ENCODE data around the gene SH2D3A. TPM values are rescaled to one million over a fixed set of nuclear protein-coding genes. Genes with fewer than 3 reads are reported as not detected.
A peak's percentile ranks its signal among the peaks of the same experiment; 100 is the strongest.
"Not testable (repeated sequence)": the region's sequence is repeated elsewhere in the genome, so short reads cannot be mapped to it uniquely, and the experiment has no call there.

The SH2D3A gene
- total RNA-seq, 1 donor from 2014 or later: not detected

DNA sequence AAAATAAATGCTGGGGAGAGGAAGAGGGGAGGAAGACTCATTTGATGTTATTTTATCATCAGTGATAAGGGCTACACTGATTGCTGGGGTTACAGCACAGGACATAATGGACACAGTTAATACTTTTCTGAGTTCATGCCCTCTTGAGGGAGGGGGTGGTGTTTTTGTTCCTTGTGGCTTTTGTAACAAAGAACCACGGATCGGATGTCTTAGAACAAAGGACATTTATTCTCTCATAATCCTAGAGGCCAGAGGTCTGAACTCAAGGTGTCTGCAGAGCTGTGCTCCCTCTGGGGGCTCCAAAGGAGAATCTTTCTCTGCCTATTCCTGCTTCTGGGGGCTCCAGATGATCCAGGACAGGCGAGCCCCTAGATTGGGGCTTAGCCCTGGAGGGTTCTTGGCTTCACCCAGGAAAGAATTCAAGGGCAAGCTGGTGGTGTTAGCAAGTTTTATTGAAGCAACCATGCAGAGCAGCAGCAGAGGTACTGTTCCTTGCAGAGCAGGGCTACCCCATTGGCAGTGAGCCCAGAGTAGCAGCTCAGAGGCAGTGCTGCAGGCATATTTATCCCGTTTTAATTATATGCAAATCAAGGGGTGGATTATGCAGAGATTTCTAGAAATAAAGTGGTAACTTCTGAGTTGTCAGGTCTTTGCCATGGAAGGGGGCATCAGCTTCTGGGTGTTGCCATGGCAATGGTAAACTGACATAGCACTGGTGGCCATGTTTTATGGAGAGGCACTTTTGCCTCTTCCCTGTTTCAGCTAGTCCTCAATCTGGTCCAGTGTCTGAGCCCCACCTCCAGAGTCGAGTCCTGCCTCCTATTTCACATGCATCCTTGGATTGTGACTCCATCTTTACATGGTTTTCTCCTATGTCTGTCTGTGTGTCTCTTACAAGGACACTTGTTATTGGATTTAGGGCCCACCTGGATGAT, 23.2 kb upstream of the SH2D3A start:
- no peak for DNase-seq (ENCODE audit: low read depth)

DNA sequence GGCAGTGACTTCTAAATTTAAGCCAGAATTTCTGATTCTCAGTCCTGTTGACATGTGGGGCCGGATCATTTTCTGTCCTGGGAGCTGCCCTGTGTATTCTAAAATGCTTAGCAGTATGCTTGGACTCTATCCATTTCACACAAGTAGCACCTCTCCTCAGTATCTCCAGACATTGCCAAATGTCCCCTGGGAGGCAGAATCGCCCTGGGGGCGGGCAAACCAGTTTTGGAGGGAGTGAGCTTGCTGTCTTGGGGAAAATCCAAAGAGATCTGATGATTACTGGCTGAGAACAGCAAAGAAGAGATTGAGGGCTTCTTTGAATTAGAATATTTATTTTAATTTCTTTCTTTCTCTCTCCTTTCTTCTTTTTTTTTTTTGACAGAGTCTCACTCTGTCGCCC, 21.7 kb upstream of the SH2D3A start:
- no peak for DNase-seq (ENCODE audit: low read depth)

DNA sequence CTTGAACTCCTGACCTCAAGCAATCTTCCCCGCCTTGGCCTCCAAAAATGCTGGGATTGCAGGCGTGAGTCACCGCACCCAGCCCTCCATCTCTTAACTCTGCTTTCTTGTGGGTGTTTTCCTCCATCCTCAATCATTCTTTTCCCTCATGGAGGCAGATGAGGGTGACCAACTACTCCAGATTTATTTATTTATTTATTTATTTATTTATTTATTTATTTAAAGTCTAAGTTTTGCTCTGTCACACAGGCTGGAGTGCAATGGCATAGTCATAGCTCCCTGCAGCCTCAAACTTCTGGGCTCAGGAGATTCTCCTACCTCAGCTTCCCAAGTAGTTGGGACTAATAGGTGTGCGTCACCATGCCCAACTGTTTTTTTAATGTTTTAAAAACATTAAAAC, 20.2 kb upstream of the SH2D3A start:
- DNase-seq (ENCODE audit: low read depth): no peak

DNA sequence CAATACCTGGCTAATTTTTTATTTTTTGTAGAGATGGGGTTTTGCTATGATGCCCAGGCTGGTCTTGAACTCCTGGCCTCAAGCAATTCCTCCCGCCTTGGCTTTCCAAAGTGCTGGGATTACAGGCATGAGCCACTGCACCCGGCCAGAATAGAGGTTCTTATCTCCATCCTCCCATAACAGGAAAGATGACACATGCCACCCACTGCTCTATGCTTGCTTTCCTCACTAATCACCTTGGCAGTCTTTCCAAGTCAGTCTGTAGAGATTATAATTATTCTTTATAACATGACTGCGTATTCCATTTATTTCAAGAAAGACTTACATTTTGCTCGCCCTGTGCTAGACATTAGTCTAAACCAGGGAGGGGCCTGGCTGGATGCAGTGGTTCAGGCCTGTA, 12.0 kb upstream of the SH2D3A start:
- no peak for DNase-seq (ENCODE audit: low read depth)

DNA sequence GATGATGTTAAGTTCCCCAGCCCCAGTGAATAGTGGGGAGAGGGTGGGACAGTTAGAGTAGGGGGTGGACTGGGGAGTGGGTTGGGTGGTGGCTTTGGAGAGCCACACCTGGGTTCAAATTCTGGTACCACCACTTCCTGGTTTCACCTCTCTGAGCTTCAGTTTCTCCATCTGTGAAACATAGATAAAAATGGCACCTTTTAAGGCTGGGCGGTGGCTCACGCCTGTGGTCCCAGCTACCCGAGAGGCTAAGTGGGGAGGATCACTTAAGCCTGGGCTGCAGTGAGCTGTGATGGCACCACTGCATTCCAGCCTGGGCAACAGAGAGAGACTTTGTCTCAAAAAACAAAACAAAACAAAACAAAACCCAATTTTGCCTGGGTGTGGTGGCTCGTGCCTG, 11.2 kb upstream of the SH2D3A start:
- DNase-seq (ENCODE audit: low read depth): no peak

DNA sequence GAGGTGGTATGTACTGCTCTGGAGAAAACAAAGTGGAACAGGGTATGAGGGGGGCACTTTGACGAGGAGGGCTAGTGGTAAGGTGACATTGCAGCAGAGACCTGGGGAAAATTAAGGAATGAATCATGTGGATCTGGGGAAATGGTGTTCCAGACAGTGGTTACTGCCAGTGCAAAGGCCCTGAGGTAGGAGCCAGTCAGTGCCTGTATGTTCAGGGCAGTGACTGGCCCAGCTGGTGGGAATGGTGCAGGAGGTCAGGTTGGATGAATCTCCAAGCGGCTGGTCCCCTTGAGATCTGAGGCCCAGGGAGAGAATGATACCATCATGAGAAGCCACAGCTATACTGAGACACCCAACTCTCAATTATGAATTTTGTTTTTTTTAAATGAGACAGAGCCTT, 10.2 kb upstream of the SH2D3A start:
- DNase-seq (ENCODE audit: low read depth): no peak

DNA sequence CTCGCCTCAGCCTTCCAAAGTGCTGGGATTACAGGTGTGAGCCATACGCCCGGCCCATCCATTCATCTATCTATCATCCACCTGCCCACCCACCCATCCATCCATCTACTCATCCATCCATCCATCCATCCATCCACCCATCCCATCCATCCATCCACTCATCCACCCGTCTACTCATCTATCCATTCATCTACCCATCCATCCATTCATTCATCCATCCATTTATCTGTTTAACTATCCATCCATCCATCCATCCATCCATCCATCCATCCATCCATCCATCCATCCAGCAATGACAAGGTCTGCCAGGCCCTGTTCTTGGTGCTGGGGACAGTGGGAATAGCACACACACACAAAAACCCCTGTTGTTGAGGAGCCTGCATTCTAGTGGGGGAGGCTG, 9.8 kb upstream of the SH2D3A start:
- no peak for DNase-seq (ENCODE audit: low read depth)

DNA sequence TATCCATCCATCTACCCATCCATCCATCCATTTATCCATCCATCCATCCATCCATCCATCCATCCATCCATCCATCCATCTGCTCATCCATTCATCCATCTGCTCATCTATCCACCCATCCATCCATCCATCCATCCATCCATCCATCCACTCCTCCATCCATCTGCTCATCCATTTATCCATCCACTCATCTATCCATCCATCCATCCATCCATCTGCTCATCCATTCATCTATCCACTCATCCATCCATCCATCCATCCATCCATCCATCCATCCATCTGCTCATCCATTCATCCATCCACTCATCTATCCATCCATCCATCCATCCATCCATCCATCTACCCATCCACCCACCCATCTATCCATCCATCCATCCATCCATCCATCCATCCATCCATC, 8.8 kb upstream of the SH2D3A start:
- not testable (repeated sequence) for DNase-seq (ENCODE audit: low read depth)

DNA sequence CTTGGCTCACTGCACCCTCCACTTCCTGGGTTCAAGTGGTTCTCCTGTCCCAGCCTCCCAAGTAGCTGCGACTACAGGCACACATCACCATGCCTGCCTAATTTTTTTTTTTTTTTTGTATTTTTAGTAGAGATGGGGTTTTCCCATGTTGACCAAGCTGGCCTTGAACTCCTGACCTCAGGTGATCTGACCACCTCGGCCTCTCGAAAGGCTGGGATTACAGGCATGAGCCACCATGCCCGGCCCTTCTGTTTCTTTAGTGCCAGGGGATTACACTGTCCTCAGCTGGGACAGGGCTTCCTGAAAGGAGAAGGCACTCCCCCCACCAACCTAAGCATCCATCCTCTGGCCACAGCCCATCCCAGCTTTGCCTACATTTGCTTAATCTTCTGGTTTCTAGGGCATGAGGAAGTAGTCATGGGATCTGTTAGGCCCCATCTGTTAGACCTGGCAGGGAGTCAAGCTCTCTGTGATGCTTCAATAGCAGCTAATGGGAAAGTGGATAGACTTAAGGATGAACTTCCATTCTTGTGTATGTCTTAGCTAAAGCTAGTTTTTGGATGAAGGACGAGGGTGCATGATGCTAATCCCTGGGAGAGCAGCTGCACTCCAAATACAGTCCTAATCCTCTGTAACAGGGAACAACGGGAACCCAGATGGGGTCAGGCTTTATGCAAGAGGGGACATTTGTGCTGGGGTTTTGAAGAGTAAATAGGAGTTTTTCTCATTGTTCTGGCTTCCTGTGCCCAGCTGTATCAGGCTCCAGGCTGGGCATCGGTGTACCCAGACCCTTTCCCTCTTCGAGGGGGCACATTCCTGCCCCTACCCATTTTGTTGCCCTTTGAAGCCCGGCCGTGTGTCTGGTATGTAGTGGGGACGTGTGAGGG, 7.8 kb upstream of the SH2D3A start:
- DNase-seq (ENCODE audit: low read depth): peak; percentile 26

DNA sequence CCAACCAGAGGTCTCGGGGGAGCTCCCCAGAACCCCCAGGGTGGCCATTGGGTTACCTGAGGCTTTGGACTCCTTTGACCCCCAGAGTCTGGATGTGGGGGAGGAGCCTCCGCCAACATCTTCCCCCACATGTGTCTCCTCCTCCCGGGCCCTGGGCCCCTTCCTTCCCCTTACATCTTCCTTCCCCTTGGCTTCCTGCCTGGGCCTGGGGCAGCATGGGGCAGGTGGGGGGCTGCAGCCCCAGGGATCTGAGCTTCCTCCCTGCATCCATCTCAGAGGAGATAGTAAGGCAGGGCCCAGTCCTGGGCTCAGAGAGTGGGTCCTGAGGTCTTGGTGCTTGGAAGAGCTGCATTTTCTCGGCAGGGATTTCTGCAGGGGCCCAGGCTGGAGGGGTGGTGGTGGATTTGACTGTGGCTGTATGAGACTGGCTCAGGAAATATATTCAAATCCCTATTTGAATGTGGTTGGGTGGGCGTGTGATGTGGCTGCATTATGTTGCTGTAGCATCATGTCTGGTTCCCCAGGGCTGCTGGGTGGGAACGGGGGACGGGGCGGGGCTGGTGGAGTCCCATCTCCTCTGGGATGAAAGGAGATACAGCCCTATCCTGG, 6.2 kb upstream of the SH2D3A start:
- no peak for DNase-seq (ENCODE audit: low read depth)

DNA sequence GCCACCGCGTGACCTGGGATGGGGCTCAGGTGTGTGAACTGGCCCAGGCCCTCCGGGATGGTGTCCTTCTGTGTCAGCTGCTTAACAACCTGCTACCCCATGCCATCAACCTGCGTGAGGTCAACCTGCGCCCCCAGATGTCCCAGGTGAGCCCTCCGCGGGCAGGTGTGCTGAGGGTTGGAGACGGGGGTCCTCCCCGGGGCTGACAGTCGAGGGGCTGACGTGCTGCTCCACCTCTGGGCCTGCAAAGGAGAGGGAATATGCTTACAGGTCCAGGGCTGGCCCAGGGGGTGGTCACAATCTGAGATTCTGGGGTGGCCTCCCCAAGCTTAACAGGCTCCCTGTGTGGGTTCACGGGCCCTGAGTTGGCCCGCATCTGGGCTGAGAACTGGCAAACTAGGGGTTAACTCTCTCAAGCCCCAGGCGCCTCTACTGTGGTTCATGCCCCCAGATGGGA, 5.7 kb upstream of the SH2D3A start:
- no peak for DNase-seq (ENCODE audit: low read depth)

DNA sequence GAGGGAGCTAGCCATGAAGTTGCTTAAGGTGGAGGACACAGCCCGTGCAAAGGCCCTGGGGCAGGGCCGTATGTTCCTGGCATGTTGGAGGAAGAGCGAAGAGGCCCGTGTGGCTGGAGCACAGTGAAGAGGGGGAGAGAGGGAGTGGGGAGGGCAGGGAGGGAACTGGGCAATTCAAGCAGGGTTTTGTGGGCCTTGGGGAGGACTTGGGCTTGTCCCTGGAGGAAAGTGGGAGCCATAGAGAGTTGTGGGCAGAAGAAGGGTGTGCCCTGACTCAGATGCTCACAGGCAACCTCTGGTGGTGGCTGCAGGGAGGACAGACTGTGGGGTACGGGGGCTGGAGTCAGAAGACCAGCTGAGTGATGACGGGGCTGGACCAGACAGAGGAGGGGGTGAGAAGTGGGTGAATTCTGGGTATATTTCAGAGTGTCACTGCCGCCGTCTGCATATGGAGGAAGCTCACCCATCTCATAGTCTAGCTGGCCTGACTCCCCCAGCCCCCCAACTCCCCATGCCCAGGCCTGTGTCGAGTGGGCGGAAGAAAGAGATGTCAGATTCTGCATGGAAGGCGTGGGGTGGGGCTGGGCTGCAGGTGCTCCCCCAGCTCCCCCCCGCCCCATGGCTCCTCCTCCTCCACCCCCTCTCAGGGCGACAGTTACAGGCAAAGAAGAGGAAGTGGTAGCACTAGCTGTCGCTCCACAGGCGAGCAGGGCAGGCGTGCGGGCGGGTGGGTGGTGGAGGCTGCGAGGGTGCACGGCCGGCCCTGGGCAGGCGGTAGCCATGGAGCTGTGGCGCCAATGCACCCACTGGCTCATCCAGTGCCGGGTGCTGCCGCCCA, 5.0 kb upstream of the SH2D3A start, which contains the start of gene VAV1:
Gene VAV1 (plus strand): TSS at position 681 of the 838 bp plus-strand sequence. CDS start 100 bp downstream, at position 781.
- no peak for DNase-seq (ENCODE audit: low read depth)

DNA sequence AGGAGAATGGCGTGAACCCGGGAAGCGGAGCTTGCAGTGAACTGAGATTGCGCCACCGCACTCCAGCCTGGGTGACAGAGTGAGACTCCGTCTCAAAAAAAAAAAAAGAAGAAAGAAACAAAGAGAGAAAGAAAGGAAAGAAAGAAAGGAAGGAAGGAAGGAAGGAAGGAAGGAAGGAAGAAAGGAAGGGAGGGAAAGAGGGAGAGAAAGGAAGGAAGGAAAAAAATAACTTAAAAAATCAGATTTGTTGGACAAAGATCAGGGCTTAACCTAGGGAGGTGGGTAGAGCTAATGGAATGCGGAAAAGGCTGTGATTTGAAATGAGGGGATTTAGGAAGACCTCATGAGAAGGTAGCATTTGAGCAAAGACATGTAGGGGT, 4.4 kb upstream of the SH2D3A start:
- DNase-seq (ENCODE audit: low read depth): not testable (repeated sequence)

DNA sequence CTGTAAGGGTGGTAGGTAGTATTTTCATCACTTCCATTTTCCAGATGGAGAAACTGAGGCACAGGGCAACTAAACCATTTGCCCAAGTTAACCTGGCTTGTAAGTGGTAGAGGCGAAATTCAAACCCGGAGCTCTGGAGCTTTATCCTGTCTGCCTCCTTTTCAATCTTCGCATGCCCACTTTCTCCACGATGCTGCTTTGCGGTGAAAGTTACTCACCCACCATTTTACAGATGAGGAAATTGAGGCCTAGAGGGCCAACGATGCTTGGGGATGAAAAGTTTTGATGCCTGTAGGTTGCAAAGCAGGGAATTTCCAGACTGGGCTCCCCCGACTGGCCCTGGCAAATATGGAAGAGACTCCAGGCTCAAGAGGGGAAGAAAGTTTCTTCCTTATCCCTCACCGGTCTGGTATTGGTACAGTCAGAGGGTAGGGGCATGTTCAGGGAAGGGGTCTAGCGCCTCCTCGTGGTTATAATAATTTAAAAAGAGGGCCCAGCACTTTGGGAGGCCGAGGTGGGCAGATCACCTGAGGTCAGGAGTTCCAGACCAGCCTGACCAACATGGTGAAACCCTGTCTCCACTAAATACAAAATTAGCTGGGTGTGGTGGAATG, 1.9 kb upstream of the SH2D3A start:
- DNase-seq (ENCODE audit: low read depth): peak; percentile 9

DNA sequence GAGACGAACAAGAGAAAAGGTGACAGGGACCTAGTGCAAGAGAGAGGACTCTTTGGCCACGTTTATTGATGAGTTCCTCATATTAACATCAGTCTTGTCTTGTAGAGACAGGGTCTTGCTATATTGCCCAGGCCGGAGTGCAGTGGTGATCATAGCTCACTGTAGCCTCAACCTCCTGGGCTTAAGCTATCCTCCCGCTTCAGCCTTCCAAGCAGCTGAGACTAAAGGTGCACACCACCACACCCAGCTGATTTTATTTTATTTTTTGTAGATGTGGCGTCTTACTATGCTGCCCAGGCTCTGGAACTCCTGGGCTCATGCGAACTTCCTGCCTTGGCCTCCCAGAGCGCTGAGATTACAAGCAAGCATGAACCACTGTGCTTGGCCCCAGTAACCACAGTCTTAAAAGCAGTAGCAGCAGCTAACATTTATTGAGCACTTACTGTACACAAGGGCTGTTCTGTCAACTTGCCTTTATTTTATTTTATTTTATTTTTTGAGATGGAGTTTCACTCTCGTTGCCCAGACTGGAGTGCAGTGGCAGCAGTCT, 1.1 kb upstream of the SH2D3A start:
- DNase-seq (ENCODE audit: low read depth): no peak

DNA sequence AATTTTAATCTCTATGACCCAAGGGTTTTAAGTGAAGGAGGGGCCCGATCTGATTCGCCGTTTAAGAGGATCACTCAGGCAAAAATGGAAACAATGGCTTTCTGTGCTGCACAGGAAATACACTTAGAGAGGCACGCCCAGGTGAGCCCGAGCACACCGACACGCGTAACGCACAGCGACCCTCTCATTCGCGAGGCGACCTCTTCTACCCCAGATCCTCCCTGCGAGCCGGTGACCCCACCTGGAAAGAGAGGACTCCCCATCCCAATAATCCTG, 216 bp downstream of the SH2D3A start:
- DNase-seq (ENCODE audit: low read depth): no peak

DNA sequence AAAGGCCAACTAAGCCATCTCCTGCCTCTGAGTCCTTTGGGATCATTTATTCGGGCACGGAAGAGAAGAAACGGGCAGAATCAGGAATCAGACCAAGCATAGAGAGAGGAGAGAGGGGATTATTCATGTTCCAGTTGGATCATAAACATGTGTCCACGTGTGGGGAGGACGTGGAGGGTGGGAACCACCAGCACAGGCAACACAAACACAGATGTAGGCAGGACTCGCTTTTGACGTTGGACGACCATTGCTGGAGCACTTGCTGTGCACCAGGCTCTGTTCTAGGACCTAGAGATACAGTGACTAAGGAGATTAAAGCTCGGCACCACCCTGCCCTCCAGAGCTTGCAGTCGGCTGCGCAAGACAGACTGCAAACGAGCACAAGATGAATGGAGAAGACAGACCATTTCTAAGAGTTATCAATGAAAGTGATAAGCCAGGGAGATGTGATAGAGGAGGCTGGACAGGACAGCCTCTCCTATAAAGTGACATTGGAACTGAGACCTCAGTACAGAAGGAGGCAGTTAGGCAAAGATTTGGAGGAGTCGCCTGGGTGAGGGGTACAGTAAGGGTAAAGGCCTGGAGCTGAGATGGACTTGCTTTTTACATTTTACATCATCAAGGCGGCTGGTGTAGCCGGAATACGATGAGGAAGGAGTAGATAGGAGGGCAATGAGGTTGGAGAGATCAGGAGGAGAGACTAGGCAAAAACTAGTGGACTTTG, 716 bp downstream of the SH2D3A start:
- no peak for DNase-seq (ENCODE audit: low read depth)

DNA sequence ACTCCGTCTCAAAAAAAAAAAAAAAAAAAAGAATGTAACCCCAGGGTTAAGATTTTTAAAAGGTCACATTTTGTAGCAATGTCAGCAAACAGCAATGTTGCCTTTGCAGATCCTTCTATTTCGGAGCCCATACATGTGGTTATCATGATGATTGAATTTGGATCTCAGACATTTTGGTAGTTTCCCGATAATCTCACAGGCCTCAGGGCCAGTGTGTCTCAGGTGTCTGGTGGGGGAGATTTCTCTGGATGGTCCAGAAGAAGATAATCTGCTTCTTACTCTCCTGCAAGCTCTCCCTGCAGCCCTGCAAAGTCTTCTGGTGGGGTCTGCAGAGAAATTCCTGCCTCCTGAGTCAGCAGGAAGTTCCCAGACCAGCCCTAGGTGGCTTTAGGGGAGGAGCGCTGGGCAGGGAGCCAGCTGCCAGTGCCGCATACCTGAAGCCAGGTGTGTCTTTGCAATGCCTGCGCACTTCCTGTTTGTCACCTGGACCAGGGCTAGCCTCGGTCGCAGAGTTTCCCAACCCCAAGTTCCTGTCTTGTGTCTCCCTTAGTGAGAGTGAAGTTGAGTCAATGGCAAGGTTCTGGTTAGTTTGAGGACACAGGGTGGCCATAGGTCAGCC, 1.4 kb downstream of the SH2D3A start:
- no peak for DNase-seq (ENCODE audit: low read depth)

DNA sequence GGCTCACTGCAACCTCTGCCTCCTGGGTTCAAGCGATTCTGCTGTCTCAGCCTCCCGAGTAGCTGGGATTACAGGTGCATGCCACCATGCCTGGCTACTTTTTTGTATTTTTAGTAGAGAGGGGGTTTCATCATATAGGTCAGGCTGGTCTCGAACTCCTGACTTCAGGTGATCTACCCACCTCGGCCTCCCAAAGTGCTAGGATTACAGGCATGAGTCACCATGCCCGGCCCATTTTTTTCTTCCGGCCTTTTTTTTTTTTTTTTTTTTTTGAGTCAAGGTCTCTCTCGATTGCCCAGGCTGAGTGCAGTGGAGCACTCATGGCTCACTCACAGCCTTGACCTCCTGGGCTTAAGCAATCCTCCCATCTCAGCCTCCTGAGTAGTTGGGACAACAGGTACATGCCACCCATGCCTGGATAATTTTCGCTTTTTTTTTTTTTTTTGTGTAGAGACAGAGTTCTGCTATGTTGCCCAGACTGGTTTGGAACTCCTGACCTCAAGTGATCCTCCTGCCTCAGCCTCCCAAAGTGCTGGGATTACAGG, 4.9 kb downstream of the SH2D3A start:
- DNase-seq (ENCODE audit: low read depth): not testable (repeated sequence)

All from myocyte (in vitro differentiated cells).